ENCODE data around the gene OR52L1. TPM values are rescaled to one million over a fixed set of nuclear protein-coding genes. Genes with fewer than 3 reads are reported as not detected.

The OR52L1 gene
- total and polyA plus RNA-seq, 9 of the 15 experiments (the other 6 are each of a cell fraction or from before 2014, with no cell fraction given), result not detected

DNA sequence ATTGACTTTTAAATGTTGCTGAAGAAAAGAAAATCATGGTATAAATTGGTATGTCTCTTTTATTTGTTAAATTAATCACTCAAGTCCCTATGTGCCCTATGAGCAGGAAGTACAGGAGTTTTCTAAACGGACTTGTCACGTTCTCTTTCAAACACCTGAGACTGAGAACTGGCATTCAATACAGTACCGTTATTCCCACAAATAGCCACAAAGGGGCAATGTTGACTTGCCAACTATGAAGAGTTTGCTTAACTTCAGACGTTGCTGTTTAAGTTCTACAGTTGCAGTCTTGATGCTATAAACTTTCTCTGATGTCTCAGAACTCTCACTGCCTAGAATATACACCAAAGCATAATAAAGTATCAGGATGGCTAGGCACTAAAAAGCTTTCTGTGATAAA, 36.2 kb upstream of the OR52L1 start:
- H3K27ac ChIP-seq (ENCODE audit: extremely low read depth, low read depth, low read length), result no peak overlapping the region
- intact Hi-C loops (cut with micrococcal nuclease), result loop anchor here (2.0 kb wide), 2 partner anchors 292 to 330 kb away; no protein-coding TSS in a partner anchor
- no peak overlapping the region for H2AFZ ChIP-seq (ENCODE audit: low read depth, low read length)
- FAIRE-seq, result peak; percentile 87
- H3K4me1 ChIP-seq (replicated peaks in 1 of 2; ENCODE audit: control insufficient read depth in 2 of 2, insufficient read depth in 2 of 2, low read length in 2 of 2), result no peaks in the 10 kb centered on the region
- ATAC-seq, result peak; percentile 67; the same call in 2 of the 3 replicates
- H3K4me3 ChIP-seq, result no peak overlapping the region
- no peaks in the 10 kb centered on the region for H3K36me3 ChIP-seq (ENCODE audit: control insufficient read depth, insufficient read depth, low read length)
- no peaks in the 10 kb centered on the region for H3K27me3 ChIP-seq (ENCODE audit: control insufficient read depth in 2 of 2, insufficient read depth in 2 of 2, low read length in 2 of 2)
- H3K9me3 ChIP-seq (replicated peaks; ENCODE audit: control insufficient read depth, insufficient read depth, low read depth, low read length), result no peaks in the 10 kb centered on the region
- no peaks in the 10 kb centered on the region for H4K20me1 ChIP-seq (replicated peaks; ENCODE audit: control insufficient read depth, insufficient read depth, low read length)
- DNase-seq (ENCODE audit: extremely low read depth in 1 of 4, low spot score in 3 of 4), result peak; percentile 10 to 35 (median 12)
- H3K4me2 ChIP-seq (ENCODE audit: insufficient read depth, low read length), result no peak overlapping the region
- no TSS peak for BruUV-seq (replicated peaks)
- in situ Hi-C loops (cut with MboI), result loop anchor here (5.0 kb wide), 1 partner anchor 329 kb away; no protein-coding TSS in a partner anchor
- WGBS (ENCODE audit: insufficient coverage, low coverage, missing lambda C conversion rate), result 0% methylated on average over 4 of the region's 4 CpGs
- POLR2A ChIA-PET, result no interaction called here
- no peaks in the 10 kb centered on the region for H3K79me2 ChIP-seq (ENCODE audit: control insufficient read depth, insufficient read depth, low read length)
- no peaks in the 10 kb centered on the region for H3K9me1 ChIP-seq (ENCODE audit: control insufficient read depth, insufficient read depth, low read length)
- CTCF ChIA-PET (ENCODE audit: low intra/inter-chr PET ratio), result interaction anchor here (0.9 to 2.0 kb wide), 5 partner anchors 288 to 341 kb away, joined by 3 to 11 read pairs (median 5); no protein-coding TSS in a partner anchor
- H3K9ac ChIP-seq (ENCODE audit: insufficient read depth in 1 of 2, low read depth in 2 of 2, low read length in 2 of 2), result no peak overlapping the region
- TF ChIP-seq KAT7 (CRISPR knock-in tag; IDR thresholded peaks at IDR 0.05; ENCODE audit: borderline replicate concordance), result no peak
- no peak for TF ChIP-seq ZEB2 (IDR thresholded peaks at IDR 0.05)
- TF ChIP-seq CHD2 (IDR thresholded peaks at IDR 0.05; ENCODE audit: low read depth, low read length), result no peak
- TF ChIP-seq, protein P1, sequence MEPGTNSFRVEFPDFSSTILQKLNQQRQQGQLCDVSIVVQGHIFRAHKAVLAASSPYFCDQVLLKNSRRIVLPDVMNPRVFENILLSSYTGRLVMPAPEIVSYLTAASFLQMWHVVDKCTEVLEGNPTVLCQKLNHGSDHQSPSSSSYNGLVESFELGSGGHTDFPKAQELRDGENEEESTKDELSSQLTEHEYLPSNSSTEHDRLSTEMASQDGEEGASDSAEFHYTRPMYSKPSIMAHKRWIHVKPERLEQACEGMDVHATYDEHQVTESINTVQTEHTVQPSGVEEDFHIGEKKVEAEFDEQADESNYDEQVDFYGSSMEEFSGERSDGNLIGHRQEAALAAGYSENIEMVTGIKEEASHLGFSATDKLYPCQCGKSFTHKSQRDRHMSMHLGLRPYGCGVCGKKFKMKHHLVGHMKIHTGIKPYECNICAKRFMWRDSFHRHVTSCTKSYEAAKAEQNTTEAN (CRISPR knock-in tag; IDR thresholded peaks at IDR 0.05), result no peak
- TF ChIP-seq, protein P2, sequence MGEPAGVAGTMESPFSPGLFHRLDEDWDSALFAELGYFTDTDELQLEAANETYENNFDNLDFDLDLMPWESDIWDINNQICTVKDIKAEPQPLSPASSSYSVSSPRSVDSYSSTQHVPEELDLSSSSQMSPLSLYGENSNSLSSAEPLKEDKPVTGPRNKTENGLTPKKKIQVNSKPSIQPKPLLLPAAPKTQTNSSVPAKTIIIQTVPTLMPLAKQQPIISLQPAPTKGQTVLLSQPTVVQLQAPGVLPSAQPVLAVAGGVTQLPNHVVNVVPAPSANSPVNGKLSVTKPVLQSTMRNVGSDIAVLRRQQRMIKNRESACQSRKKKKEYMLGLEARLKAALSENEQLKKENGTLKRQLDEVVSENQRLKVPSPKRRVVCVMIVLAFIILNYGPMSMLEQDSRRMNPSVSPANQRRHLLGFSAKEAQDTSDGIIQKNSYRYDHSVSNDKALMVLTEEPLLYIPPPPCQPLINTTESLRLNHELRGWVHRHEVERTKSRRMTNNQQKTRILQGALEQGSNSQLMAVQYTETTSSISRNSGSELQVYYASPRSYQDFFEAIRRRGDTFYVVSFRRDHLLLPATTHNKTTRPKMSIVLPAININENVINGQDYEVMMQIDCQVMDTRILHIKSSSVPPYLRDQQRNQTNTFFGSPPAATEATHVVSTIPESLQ (CRISPR knock-in tag; IDR thresholded peaks at IDR 0.05), result no peak
- no peak for TF ChIP-seq ZBTB1 (CRISPR knock-in tag; IDR thresholded peaks at IDR 0.05; ENCODE audit: borderline replicate concordance, low read depth)
- TF ChIP-seq ZBTB7A (IDR thresholded peaks at IDR 0.05; ENCODE audit: borderline replicate concordance, control insufficient read depth, low read depth, low read length), result no peak
- TF ChIP-seq NFE2L1 (tag; IDR thresholded peaks at IDR 0.05; ENCODE audit: borderline replicate concordance, low read depth), result no peak
- TF ChIP-seq, protein P3, sequence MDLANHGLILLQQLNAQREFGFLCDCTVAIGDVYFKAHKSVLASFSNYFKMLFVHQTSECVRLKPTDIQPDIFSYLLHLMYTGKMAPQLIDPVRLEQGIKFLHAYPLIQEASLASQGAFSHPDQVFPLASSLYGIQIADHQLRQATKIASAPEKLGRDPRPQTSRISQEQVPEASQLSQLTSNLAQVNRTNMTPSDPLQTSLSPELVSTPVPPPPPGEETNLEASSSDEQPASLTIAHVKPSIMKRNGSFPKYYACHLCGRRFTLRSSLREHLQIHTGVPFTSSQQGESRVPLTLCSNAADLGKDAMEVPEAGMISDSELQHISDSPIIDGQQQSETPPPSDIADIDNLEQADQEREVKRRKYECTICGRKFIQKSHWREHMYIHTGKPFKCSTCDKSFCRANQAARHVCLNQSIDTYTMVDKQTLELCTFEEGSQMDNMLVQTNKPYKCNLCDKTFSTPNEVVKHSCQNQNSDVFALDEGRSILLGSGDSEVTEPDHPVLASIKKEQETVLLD (IDR thresholded peaks at IDR 0.05), result no peak
- no peak for TF ChIP-seq NUFIP1 (IDR thresholded peaks at IDR 0.05; ENCODE audit: partially characterized antibody)
- TF ChIP-seq, protein P4, sequence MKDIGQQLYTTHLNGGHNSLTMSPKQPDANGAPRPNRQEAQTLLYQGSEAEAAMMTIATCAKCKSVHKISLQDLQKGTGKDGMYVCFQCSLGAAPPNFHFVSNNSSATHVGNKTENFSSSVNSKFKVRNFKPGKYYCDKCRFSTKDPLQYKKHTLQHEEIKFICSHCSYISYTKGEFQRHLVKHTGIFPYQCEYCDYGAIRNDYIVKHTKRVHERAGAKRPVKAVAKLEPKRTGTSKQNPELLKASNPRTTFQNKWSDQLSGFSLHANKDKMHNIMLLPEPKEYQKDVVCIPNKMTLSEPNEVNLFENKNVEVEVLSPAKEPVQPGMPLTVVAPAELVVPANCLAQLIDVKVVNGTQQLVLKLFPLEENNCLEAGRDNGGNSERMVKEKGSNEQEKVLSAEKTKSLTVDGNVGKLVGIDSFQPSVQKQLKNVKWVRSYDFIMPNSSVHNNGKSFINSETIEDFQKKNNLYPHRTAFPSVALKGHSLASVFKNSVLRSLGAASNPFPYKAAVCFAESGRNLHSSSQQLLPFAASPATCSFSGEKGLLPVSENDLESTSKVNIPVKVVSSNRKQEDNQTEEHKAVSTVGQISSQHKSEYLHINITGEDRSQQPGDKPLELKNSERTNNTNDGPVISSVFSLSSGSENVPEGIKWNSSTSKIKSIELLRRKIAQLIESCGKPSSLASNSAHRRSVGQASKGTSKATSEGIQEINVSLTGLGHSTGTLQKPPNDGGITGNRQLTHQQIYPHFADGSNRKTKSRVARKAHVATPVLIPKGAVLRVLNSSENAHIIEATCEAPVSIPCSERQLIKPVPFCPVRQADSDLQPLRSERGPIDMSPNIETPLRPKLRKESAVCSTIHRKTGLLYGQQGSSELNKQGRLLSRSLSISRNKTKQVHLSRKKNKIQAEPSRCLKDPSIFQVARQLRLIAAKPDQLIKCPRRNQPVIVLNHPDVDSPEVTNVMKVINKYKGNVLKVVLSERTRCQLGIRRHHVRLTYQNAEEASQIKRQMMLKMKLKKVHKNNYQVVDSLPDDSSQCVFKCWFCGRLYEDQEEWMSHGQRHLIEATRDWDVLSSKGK (CRISPR knock-in tag; IDR thresholded peaks at IDR 0.05), result no peak
- TF ChIP-seq ZNF165 (CRISPR knock-in tag; IDR thresholded peaks at IDR 0.05; ENCODE audit: borderline replicate concordance), result no peak
- TF ChIP-seq ZNF175 (CRISPR knock-in tag; IDR thresholded peaks at IDR 0.05; ENCODE audit: low read depth), result no peak
- no peak for TF ChIP-seq SMAD4 (CRISPR knock-in tag; conservative IDR thresholded peaks at IDR 0.05)

All from K562 (cell line).